ENCODE data around the gene BACH2. TPM values are rescaled to one million over a fixed set of nuclear protein-coding genes. Genes with fewer than 3 reads are reported as not detected.
"Not testable (repeated sequence)": the region's sequence is repeated elsewhere in the genome, so short reads cannot be mapped to it uniquely, and the experiment has no call there.

BACH2 gene
- total RNA-seq, 2 experiments from 2014 or later = 73.1 to 78.0 TPM

GRCh38 chr6:90294008-90294511, 2.6 kb downstream of the BACH2 start:
- Mint-ChIP-seq H3K36me3 (peaks cover 63% of the 10 kb centered on the region), H3K9me3 (peaks cover 5% of the 10 kb centered on the region)
- DNase-seq = no peak

GRCh38 chr6:90293319-90293953, 3.2 kb downstream of the BACH2 start:
- Mint-ChIP-seq H3K27me3 (no peaks in the 10 kb centered on the region), H3K36me3 (peaks cover 69% of the 10 kb centered on the region), H3K9me3 (peaks cover 5% of the 10 kb centered on the region), H3K4me1 (peaks cover 62% of the 10 kb centered on the region), H3K27ac (peak overlapping the region; percentile 98), H3K4me3 (peak overlapping the region; percentile 94)
- DNase-seq = no peak

More at GRCh38 chr6:90294008-90294511, 2.6 kb downstream of the BACH2 start:
- Mint-ChIP-seq H3K27me3 (no peaks in the 10 kb centered on the region), H3K4me1 (peaks cover 58% of the 10 kb centered on the region), H3K27ac (peak overlapping the region; percentile 98), H3K4me3 (peak overlapping the region; percentile 94)

DNA sequence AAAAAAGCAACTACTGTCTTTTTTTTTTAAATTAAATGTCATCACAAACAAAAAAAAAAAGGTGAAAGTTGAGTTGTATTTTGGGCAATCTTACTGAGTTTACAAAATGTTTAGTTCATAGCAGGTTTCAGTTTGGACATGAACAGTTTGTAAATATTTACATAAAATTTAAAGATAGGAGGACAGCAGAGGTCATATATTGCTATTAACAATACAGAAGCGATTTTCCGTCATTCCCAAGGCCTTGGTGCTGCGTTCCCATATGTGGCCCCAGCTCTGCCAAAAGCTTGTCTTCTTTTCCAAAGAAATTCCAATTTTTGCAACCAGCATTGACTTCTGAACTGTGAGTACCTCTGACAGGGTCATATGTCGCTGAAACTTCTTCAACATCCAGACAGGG, 5.1 kb downstream of the BACH2 start:
- no peak for DNase-seq
- Mint-ChIP-seq H3K4me3 (peak overlapping the region; percentile 94), H3K4me1 (peaks cover 71% of the 10 kb centered on the region), H3K9me3 (peaks cover 7% of the 10 kb centered on the region), H3K27ac (peak overlapping the region; percentile 98), H3K27me3 (no peaks in the 10 kb centered on the region), H3K36me3 (peaks cover 88% of the 10 kb centered on the region)

- Mint-ChIP-seq H3K9me3 (peaks cover 7% of the 10 kb centered on the region), H3K27ac (peak overlapping the region; percentile 98), H3K27me3 (no peaks in the 10 kb centered on the region), H3K36me3 (peaks cover 89% of the 10 kb centered on the region), H3K4me3 (peak overlapping the region; percentile 94), H3K4me1 (peaks cover 78% of the 10 kb centered on the region)
- DNase-seq = no peak
Measured at GRCh38 chr6:90290811-90291420, 5.7 kb downstream of the BACH2 start.

DNA sequence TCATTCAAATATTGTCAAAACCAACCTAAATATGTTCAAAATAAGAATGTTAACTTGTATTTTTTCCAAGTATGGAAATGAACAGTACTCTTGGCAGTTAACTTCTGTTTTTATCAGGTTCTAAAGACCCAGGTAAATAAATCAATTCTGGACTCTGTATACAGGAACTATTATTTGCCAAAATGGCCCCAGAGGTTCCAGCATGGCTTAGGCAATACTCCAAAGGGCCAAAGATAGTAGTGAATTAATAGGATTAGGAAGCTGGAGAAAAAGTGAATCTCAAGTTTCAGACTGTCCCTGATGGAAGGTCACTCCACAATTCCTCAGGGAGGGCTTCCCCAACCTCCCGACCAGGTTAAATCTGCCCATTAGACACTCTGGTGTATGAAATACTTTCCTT, 6.7 kb downstream of the BACH2 start:
- Mint-ChIP-seq H3K27me3 (no peaks in the 10 kb centered on the region), H3K4me3 (peak overlapping the region; percentile 94), H3K4me1 (peaks cover 88% of the 10 kb centered on the region), H3K9me3 (peaks cover 7% of the 10 kb centered on the region), H3K27ac (peak overlapping the region; percentile 98), H3K36me3 (peaks cover 87% of the 10 kb centered on the region)
- DNase-seq = no peak

DNA sequence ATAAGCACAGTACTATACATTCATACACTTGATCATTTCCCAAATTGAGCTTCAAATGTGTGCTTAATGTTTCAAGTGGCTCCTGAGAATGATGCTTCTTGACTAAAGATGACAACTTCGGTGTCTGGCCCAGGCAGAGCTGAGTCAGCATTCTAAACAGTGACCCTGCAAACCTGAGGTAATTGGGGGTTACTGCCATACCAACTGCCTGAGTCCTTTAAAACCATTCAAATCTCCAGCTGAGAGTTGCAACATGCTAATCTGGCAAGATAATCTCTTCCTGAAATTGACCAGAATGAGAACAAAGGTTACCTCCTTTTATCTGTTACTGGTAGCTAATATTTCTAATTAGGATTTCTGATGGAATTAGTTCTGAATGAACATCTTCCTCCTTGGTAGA, 8.2 kb downstream of the BACH2 start:
- Mint-ChIP-seq H3K4me1 (peaks cover 93% of the 10 kb centered on the region), H3K27ac (peak overlapping the region; percentile 98), H3K9me3 (peaks cover 7% of the 10 kb centered on the region), H3K4me3 (peak overlapping the region; percentile 36), H3K36me3 (peaks cover 78% of the 10 kb centered on the region), H3K27me3 (no peaks in the 10 kb centered on the region)
- no peak for DNase-seq

DNA sequence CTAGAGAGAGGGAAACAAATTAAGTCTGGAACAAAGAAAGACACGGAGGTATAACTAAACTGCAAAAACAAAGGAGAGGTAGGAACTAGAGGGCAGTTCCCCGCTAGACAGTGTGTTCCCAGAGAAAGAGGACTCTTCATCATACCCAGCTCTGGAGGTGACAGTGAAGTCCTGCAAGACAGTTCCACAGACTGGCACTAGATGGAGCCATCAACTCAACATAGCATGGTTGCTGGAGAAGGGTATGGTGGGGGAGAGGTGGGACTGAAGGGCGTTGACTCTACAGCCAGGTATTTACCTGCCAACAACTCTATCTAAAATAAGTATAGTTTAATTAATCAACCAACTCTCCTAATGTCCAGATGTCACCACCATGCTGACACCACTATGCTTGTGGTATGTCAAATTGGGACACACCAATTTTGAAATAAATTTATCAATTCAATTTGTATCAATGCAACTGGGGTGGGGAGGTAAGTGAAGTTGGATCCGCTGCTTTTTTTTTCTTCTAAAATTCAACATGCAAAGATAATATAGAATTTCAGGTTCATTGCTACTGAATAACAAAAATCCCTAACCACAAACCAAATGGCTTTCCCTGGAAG, 9.7 kb downstream of the BACH2 start:
- DNase-seq = peak; percentile 70
- peaks cover 14% of the 10 kb centered on the region for H3K9me3 Mint-ChIP-seq
- H3K36me3 Mint-ChIP-seq = peaks cover 78% of the 10 kb centered on the region
- H3K4me3 Mint-ChIP-seq = peak overlapping the region; percentile 80
- H3K27me3 Mint-ChIP-seq = no peaks in the 10 kb centered on the region
- H3K4me1 Mint-ChIP-seq = peaks cover 94% of the 10 kb centered on the region
- peak overlapping the region; percentile 98 for H3K27ac Mint-ChIP-seq

DNA sequence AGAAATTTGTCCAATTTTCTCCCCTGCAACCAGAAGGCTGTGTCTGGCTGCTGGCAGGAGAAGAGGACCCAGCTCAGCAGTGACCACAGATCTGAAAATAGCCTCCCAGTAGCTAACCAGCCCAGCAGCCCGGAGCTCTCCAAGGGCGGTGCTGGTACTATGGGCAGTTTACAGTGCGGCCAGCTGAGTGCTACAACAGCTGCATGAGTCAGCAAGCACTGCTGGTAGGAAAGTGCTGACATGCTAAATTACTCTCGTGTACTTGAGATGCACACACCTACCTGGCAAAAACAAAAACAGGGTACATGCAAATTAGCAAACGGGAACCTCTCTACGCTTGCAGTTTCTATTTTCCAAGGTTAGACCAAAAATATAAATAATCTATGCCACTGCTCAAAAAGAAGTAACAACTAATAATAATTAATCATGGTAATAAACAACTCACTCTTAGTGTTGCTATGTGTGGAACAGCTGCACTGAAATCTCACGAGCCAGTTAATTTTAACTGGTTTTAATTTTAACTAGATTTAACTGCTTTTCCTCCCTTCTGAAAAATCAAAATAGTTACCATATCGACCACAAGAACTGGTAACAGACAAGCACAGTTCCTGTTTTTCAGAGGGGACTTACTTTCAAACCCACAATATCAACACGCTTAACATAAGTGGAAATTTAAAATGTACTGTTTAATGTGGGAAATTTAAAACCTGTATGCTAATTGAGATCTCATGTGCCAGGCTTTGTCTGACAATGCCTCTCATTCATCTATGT, 10.8 kb downstream of the BACH2 start:
- Mint-ChIP-seq H3K36me3 (peaks cover 72% of the 10 kb centered on the region), H3K27ac (peak overlapping the region; percentile 98)

GRCh38 chr6:90285042-90285481, 11.6 kb downstream of the BACH2 start:
- Mint-ChIP-seq H3K27ac (peak overlapping the region; percentile 98), H3K4me1 (peaks cover 91% of the 10 kb centered on the region), H3K27me3 (no peaks in the 10 kb centered on the region), H3K9me3 (peaks cover 15% of the 10 kb centered on the region), H3K36me3 (peaks cover 69% of the 10 kb centered on the region), H3K4me3 (peak overlapping the region; percentile 80)
- DNase-seq = no peak

More for the DNA sequence above, 10.8 kb downstream of the BACH2 start:
- peak; percentile 57 for DNase-seq
- Mint-ChIP-seq H3K4me1 (peaks cover 94% of the 10 kb centered on the region), H3K4me3 (peak overlapping the region; percentile 80), H3K27me3 (no peaks in the 10 kb centered on the region), H3K9me3 (peaks cover 15% of the 10 kb centered on the region)

DNA sequence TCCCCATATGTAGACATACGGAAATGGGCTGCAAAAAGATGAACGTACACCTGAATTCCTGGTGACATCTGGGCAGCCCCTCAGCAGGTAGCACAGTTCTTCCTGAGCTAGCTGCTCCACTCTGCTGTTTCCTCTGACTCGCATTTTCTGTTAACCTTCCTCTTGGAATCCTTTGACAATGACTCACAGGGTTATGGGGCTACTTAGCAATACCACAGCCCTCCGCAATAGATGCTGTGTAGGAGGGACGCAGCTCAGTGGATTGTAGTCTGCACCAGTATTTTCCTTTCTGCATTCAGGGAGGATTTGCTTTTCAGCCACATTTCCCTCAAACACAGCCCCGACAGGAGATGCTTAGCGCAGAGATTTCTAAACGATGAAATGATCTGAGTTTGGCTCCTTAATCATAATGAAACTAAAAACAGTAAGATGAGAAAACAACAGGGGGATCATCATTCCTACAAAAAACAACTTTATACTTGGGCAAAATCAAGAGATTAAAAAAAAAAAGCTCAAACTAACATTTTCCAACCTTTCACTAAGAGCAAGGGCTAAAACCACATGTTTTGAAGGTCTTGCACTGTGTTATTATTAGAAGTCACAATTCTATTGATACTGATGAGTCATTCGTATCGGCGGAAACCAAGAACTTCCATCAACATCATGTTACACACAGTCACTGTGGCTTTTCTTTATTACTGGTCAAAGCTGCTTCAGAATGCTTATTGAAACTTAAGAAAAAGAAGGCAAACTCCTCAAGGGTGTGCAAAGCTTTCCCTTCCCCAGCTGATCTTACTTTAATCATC, 12.2 kb downstream of the BACH2 start:
- Mint-ChIP-seq H3K9me3 (peaks cover 12% of the 10 kb centered on the region), H3K36me3 (peaks cover 62% of the 10 kb centered on the region), H3K4me1 (peaks cover 89% of the 10 kb centered on the region), H3K27me3 (no peaks in the 10 kb centered on the region), H3K4me3 (peak overlapping the region; percentile 80), H3K27ac (peak overlapping the region; percentile 98)
- DNase-seq = peak; percentile 75

GRCh38 chr6:90282265-90282664, 14.4 kb downstream of the BACH2 start:
- not testable (repeated sequence) for H3K9me3 Mint-ChIP-seq, H3K27me3 Mint-ChIP-seq, H3K4me3 Mint-ChIP-seq, DNase-seq
- H3K36me3 Mint-ChIP-seq = peaks cover 52% of the 10 kb centered on the region
- peaks cover 88% of the 10 kb centered on the region for H3K4me1 Mint-ChIP-seq
- H3K27ac Mint-ChIP-seq = peak overlapping the region; percentile 98

- no peaks in the 10 kb centered on the region for H3K27me3 Mint-ChIP-seq
- peaks cover 11% of the 10 kb centered on the region for H3K9me3 Mint-ChIP-seq
Measured at GRCh38 chr6:90278129-90278528, 18.5 kb downstream of the BACH2 start.

GRCh38 chr6:90277302-90278011, 19.2 kb downstream of the BACH2 start:
- Mint-ChIP-seq H3K36me3 (peaks cover 58% of the 10 kb centered on the region), H3K4me1 (peaks cover 85% of the 10 kb centered on the region), H3K4me3 (peak overlapping the region; percentile 33), H3K9me3 (peaks cover 8% of the 10 kb centered on the region), H3K27ac (peak overlapping the region; percentile 98), H3K27me3 (no peaks in the 10 kb centered on the region)
- DNase-seq = no peak

More at GRCh38 chr6:90278129-90278528, 18.5 kb downstream of the BACH2 start:
- H3K4me3 Mint-ChIP-seq = peak overlapping the region; percentile 33
- peaks cover 58% of the 10 kb centered on the region for H3K36me3 Mint-ChIP-seq
- H3K4me1 Mint-ChIP-seq = peaks cover 85% of the 10 kb centered on the region
- H3K27ac Mint-ChIP-seq = peak overlapping the region; percentile 98
- no peak for DNase-seq
